ENCODE data around the gene FHL3. TPM values are rescaled to one million over a fixed set of nuclear protein-coding genes. Genes with fewer than 3 reads are reported as not detected.

The FHL3 gene
- total RNA-seq, 1 donor from 2014 or later: 17.6 TPM

DNA sequence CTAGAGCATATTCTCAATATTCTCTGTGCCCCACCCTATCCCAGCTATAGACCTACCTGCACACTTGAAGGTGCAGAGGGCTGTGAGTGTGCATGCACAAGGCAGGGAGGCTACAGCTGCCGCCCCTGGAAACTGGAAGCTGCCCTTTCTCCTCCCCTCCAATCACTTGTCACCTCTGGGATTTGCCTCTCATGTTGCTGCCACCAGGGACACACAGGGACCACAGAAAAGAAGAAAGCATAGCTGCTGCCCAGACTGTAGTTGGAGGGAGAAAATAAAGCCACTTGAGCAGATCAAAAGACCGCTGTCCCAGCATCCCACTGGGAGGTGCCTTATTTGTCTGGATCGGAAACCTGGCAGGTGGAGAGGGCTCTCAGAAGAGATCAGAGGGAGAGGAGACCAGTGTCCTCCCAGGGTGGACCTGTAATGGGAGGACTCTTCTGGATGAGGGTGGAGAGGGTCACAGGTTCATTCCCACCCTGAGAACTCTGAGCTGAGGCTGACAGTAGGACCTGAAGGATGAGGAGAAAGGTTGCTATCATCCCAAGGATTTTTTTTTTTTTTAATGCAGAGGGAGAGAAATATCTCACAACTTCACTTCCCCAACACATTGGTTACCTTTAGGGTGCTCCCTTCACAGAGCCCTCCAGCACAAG is 50.9 kb downstream of the FHL3 start:
- Mint-ChIP-seq H3K9me3 (ENCODE audit: low read depth) (no peaks in the 10 kb centered on the region), H3K4me1 (ENCODE audit: low read depth) (peaks cover 2% of the 10 kb centered on the region), H3K27ac (peak overlapping the region; percentile 54), H3K4me3 (ENCODE audit: low read depth) (no peak overlapping the region), H3K27me3 (no peaks in the 10 kb centered on the region), H3K36me3 (ENCODE audit: insufficient read depth) (peaks cover 5% of the 10 kb centered on the region)
- DNase-seq (ENCODE audit: low spot score, unreplicated experiment): no peak
- TF ChIP-seq, protein P1, sequence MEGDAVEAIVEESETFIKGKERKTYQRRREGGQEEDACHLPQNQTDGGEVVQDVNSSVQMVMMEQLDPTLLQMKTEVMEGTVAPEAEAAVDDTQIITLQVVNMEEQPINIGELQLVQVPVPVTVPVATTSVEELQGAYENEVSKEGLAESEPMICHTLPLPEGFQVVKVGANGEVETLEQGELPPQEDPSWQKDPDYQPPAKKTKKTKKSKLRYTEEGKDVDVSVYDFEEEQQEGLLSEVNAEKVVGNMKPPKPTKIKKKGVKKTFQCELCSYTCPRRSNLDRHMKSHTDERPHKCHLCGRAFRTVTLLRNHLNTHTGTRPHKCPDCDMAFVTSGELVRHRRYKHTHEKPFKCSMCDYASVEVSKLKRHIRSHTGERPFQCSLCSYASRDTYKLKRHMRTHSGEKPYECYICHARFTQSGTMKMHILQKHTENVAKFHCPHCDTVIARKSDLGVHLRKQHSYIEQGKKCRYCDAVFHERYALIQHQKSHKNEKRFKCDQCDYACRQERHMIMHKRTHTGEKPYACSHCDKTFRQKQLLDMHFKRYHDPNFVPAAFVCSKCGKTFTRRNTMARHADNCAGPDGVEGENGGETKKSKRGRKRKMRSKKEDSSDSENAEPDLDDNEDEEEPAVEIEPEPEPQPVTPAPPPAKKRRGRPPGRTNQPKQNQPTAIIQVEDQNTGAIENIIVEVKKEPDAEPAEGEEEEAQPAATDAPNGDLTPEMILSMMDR (IDR thresholded peaks at IDR 0.05; ENCODE audit: unreplicated experiment): peak; percentile 11

GRCh38 chr1:37952738-37953137 is 52.6 kb downstream of the FHL3 start:
- Mint-ChIP-seq H3K4me1 (ENCODE audit: low read depth) (peaks cover 2% of the 10 kb centered on the region), H3K4me3 (ENCODE audit: low read depth) (no peak overlapping the region), H3K9me3 (ENCODE audit: low read depth) (no peaks in the 10 kb centered on the region), H3K27me3 (no peaks in the 10 kb centered on the region), H3K36me3 (ENCODE audit: insufficient read depth) (peaks cover 3% of the 10 kb centered on the region), H3K27ac (no peak overlapping the region)
- TF ChIP-seq, protein P1 (IDR thresholded peaks at IDR 0.05; ENCODE audit: unreplicated experiment): no peak
- no peak for DNase-seq (ENCODE audit: low spot score, unreplicated experiment)

GRCh38 chr1:37951783-37952624 is 53.3 kb downstream of the FHL3 start:
- Mint-ChIP-seq H3K36me3 (ENCODE audit: insufficient read depth) (peaks cover 2% of the 10 kb centered on the region), H3K4me3 (ENCODE audit: low read depth) (no peak overlapping the region), H3K27me3 (no peaks in the 10 kb centered on the region), H3K9me3 (ENCODE audit: low read depth) (no peaks in the 10 kb centered on the region), H3K27ac (no peak overlapping the region), H3K4me1 (ENCODE audit: low read depth) (peaks cover 3% of the 10 kb centered on the region)
- DNase-seq (ENCODE audit: low spot score, unreplicated experiment): no peak
- TF ChIP-seq, protein P1 (IDR thresholded peaks at IDR 0.05; ENCODE audit: unreplicated experiment): no peak

- no peaks in the 10 kb centered on the region for H3K27me3 Mint-ChIP-seq
- peaks cover 8% of the 10 kb centered on the region for H3K4me1 Mint-ChIP-seq (ENCODE audit: low read depth)
- no peak overlapping the region for H3K4me3 Mint-ChIP-seq (ENCODE audit: low read depth)
- H3K9me3 Mint-ChIP-seq (ENCODE audit: low read depth): no peaks in the 10 kb centered on the region
- TF ChIP-seq, protein P1 (IDR thresholded peaks at IDR 0.05; ENCODE audit: unreplicated experiment): no peak
- no peak for DNase-seq (ENCODE audit: low spot score, unreplicated experiment)
- H3K36me3 Mint-ChIP-seq (ENCODE audit: insufficient read depth): peaks cover 1% of the 10 kb centered on the region
- H3K27ac Mint-ChIP-seq: no peak overlapping the region
These were observed 54.1 kb downstream of the FHL3 start for GRCh38 chr1:37951041-37951782.

DNA sequence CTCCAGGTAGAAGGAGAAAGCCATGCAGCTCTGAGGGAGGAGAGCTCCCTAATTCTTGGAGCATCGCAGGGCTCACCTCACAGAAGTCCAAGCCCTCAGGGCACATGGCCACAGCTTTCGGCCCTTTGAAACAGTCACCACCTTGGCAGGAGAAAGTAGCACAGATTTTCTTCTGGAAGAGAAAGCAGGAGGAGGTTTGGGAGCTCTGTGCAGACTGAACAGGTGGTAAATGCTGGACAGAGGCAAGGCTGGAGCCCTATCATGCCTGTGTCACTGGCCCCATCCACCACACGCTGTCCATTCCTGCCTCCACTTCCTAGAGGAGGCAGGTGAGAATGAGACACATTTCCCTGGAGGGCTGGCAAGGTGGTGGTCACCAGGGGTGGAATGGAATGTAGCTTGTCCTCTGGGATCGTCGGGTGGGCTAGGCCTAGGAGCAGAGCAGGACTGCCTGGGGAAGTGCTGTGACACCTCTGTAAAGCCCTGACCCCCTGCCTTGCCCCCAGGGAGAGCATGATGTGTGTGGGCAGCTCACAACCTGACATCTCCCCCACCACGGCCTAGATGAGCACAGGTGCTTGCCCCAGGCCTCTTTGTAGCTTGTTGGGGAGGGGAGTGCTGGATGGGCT is 55.7 kb downstream of the FHL3 start:
- Mint-ChIP-seq H3K27me3 (no peaks in the 10 kb centered on the region), H3K4me1 (ENCODE audit: low read depth) (peaks cover 8% of the 10 kb centered on the region), H3K36me3 (ENCODE audit: insufficient read depth) (no peaks in the 10 kb centered on the region), H3K4me3 (ENCODE audit: low read depth) (no peak overlapping the region), H3K27ac (peak overlapping the region; percentile 20), H3K9me3 (ENCODE audit: low read depth) (no peaks in the 10 kb centered on the region)
- no peak for DNase-seq (ENCODE audit: low spot score, unreplicated experiment)
- TF ChIP-seq, protein P1 (IDR thresholded peaks at IDR 0.05; ENCODE audit: unreplicated experiment): no peak

Measured in progenitor cell of endocrine pancreas (in vitro differentiated cells).